SK-N-MC (cell line): ENCODE measurements around the gene ATG4B.

Experiments
- EZH2 ChIP-seq: fragments of 200-600 bp; sonication (generic); IDR thresholded peaks from one replicate; pipeline ENCODE4 v1.6.1; 2017; ENCODE audit warnings: antibody characterized with exemption
- POLR2AphosphoS5 ChIP-seq: IDR thresholded peaks from 2 replicates; pipeline ENCODE4 v1.6.1; 2012; ENCODE audit warnings: mild to moderate bottlenecking, low read depth, low read length, borderline replicate concordance

GRCh38 chr2:241636182-241637017 is 1.1 kb upstream of the ATG4B start:
- TF ChIP-seq EZH2 (no peak), POLR2AphosphoS5 (no peak)
